UCSD-AML1 (cell line): ENCODE data around the gene PDE4C.

Source experiments
- DNase-seq: peaks from one replicate; lab custom pipeline; 2025; ENCODE audit not compliant: unreplicated experiment; lab: John Stamatoyannopoulos, UW

The PDE4C gene

DNA sequence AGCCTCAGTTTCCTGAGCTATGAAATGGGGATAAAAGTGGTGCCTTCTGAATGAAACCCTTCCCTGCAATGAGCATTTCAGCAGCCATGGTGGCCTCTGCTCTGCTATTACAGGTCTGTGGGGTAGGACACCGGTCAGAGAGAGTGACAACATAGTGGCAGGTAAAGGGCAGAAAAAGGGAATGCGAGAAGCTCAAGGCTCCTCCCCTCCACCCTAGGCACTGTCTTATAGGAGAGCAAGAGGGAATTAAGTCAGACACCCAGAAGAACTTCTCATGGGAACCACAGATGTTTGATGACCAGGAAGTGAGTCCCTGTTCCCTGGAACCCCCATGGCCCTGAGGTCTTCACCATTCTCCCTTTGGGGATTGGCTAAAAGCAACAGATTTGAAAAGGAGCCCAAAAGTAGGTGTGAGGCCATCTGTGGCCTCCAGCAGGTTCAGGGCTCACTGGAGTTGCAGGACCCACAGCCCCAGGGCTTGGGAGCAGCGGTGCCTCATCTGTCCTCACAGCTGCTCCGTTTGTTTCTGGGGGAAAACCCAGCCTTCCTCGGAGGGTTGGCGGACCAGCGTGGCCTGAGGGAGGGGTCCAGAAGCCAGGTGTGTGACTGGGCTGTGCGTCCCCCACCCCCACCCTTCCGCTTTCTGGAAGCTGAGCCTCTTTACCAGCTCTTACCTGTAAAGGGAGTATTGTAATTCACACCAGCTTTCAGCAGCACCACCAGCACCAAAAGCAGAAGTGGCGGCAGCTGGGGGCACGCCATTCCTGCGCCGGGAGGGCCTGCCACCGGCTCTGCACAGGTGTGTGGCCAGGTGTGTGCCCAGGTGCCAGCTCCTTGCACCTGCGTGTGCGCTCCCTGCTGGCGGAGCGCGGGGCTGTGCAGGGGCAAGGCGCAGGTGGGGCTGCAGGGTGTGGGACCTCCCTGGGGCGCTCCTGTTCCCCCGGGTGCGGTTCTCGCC, 28.6 kb upstream of the PDE4C start:
- no peak for DNase-seq

- DNase-seq, result peak; percentile 30
Observed at GRCh38 chr19:18253716-18254115, 27.5 kb upstream of the PDE4C start.

DNA sequence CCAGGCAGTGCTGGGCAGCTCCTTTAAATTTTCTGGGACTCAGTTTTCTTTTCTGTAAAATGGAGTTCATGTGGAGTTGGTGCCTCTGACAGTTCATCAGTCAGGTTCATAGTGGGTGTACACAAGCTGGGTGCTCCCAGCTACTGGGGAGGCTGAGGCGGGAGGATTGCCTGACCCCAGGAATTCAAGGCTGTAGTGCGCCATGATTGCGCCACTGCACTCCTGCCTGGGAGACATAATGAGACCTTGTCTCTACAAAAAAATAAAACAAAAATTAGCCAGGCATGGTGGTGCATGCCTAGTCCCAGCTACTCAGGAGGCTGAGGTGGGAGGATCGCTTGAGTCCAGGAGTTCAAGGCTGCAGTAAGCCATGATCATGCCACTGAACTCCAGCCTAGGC, 26.9 kb upstream of the PDE4C start:
- no peak for DNase-seq

GRCh38 chr19:18252370-18252717, 26.1 kb upstream of the PDE4C start:
- no peak for DNase-seq

- DNase-seq, result peak; percentile 73
Observed at GRCh38 chr19:18251587-18252369, 25.5 kb upstream of the PDE4C start.

GRCh38 chr19:18249834-18250233, 23.6 kb upstream of the PDE4C start:
- no peak for DNase-seq

DNA sequence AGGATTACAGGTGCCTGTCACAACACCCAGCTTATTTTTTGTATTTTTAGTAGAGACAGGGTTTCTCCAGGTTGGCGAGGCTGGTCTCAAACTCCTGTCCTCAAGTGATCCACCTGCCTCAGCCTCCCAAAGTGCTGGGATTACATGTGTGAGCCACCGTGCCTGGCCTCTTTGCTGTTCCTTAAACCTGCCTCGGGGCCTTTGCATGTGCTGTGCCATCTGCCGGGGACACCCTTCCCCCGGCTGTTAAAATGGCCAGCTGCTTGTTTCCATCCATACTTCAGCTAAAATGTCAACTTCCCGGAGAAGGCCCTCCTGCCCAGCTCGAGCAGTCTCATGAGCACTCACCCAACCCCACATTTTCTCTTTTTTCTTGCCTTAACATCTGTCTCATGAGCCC, 19.1 kb upstream of the PDE4C start:
- no peak for DNase-seq

- peak; percentile 17 for DNase-seq
Observed at GRCh38 chr19:18239303-18239702, 13.1 kb upstream of the PDE4C start.

GRCh38 chr19:18234194-18234593, 8.0 kb upstream of the PDE4C start:
- DNase-seq, result no peak

- peak; percentile 55 for DNase-seq
Observed at GRCh38 chr19:18233224-18233825, 7.1 kb upstream of the PDE4C start.

DNA sequence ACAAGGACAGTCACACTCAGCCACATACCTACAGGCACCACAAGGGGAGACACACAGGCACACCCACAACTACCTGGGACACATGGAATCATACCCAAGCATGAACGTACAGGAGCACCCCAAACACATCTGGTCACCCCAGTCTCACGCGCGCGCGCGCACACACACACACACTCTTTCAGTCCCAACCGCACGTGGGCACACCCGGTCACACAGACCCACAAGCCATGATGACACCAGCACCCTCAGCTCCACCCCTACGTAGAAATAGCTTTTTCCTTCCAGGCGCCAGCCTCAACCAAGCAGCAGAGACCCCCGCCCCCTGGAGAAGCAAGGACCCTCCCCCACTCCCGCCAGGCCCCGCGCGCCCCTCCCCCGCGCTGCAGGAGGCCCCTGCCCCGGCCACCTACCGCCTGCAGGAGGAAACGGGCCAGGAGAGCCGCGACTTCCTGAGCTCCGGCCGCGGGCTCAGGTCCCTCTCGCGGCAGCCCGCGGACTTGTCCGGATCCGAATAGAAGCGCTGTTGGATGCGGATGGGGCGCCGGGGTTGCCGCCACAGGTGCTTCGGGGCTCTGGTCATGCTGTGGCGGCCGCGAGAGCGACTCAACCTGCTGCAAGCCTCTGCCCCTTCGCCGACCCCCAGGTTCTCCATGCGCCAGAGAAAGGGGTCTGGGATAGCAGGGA, 6.4 kb upstream of the PDE4C start:
- no peak for DNase-seq

- no peak for DNase-seq
Observed at GRCh38 chr19:18231775-18232174, 5.5 kb upstream of the PDE4C start.

- peak; percentile 38 for DNase-seq
Observed at GRCh38 chr19:18230941-18231734, 4.9 kb upstream of the PDE4C start.

- no peak for DNase-seq
Observed at GRCh38 chr19:18229915-18230314, 3.7 kb upstream of the PDE4C start.

DNA sequence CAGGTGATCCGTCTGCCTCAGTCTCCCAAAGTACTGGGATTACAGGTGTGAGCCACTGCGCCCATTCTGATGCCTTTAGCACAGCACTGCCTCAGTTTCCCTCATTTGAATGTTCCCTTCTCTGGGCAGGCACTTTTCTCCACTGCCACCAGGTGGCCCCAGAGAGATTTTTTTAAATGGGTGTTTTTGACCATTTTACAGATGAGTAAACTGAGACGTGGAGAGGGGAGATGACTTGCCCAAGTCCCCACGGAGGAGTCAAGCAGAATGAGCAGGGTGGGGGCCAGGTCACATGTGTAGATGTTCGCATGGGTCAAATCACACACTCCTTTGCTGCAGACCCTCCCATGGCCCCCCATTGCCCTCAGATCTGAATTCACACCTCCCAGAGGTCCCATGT, 3.2 kb upstream of the PDE4C start:
- no peak for DNase-seq

DNA sequence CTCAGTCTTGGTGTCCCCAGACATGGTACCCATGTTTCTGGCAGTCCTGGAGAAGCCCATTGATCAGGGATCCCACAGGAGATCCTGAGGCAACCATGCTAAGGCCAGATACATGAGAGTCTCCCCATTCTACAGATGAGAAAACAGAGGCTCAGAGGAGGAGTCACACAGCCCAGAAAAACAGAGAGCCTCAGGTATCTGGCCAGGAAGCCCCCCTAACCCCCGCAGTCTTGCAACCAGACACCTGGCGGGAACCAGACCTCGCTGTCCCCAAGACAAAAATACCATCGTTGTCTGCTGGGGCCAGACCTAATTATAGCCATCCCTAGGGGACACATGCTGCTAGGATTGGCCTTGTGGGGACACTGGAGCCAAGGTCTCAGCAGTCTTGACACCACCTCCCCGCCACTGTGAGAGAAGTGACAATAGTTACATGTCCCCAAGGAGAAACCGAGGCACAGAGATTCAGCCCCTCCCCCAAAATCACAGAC, 1.6 kb upstream of the PDE4C start:
- DNase-seq, result no peak

GRCh38 chr19:18226956-18227780, 930 bp upstream of the PDE4C start:
- DNase-seq, result no peak

GRCh38 chr19:18225355-18225701, 910 bp downstream of the PDE4C start:
- no peak for DNase-seq

DNA sequence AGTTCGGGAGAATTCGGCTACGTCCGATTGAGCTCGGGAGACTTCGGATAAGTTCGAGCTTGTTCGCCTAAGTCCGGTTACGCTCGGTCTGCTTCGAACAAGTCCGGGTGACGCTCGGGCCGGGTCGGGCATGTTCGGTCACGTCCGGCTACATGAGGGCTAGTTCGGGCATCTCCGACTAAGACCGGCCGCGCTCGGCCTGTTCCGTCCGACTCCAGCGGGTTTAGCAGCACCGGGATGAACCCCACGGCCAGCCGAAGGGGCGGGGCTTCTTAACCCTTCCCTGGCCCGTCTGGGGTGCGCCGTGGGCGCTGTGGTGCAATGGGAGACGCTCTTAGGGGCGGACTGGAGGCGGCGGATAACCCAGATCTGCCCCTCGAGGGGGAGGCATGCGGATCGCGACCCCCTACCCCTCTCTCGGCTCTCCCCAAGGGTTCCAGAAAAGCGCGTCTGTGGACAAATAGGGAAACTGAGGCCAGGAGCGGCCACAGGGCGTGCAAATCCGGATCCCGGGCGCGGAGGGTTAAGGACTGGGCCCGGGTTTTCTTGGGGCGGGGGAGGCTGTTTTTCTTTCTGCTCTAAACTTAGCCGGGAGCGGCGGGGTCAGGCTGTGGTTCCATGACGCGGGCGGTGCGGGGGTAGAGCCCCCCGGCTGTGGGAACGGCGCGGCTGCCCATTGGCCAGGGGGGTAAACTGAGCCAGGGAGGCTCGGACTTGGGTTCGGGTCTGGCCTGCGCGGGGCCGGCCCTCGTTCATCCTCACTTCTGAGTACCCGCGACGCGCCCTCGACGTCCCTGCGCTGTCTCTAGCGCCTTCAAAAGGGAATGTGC, 1.5 kb downstream of the PDE4C start:
- peak; percentile 97 for DNase-seq
